NCI-H510A treated with DMSO at 0.1 percent for 48 hours (cell line): Measurements from ENCODE around the gene ZFAND2B.
"Not testable (repeated sequence)": the region's sequence is repeated elsewhere in the genome, so short reads cannot be mapped to it uniquely, and the experiment has no call there.

Experiments
- DNase-seq: peaks from one replicate; lab custom pipeline; 2025; lab: John Stamatoyannopoulos, UW

ZFAND2B gene

GRCh38 chr2:219175928-219176817 lies 30.4 kb upstream of the ZFAND2B start:
- DNase-seq, result no peak

GRCh38 chr2:219176818-219177551 lies 29.6 kb upstream of the ZFAND2B start, which contains the start of gene CNPPD1:
Gene CNPPD1 (minus strand): TSS chr2:219176925. CDS start chr2:219176828, 97 bp downstream.
- peak; percentile 86 for DNase-seq

- peak; percentile 91 for DNase-seq
These were observed 28.8 kb upstream of the ZFAND2B start, which contains the start of gene RETREG2 for GRCh38 chr2:219177552-219178376. Gene RETREG2 (plus strand): TSS chr2:219178275. CDS start chr2:219178353, 78 bp downstream.

- DNase-seq, result peak; percentile 18
These were observed 28.0 kb upstream of the ZFAND2B start for GRCh38 chr2:219178377-219179175.

- no peak for DNase-seq
These were observed 26.7 kb upstream of the ZFAND2B start for GRCh38 chr2:219179601-219180465.

GRCh38 chr2:219180961-219181360 lies 25.6 kb upstream of the ZFAND2B start:
- DNase-seq, result no peak

- no peak for DNase-seq
These were observed 25.1 kb upstream of the ZFAND2B start for GRCh38 chr2:219181531-219181930.

- no peak for DNase-seq
These were observed 24.0 kb upstream of the ZFAND2B start for GRCh38 chr2:219182331-219183150.

- DNase-seq, result no peak
These were observed 23.3 kb upstream of the ZFAND2B start for GRCh38 chr2:219183151-219183772.

- DNase-seq, result no peak
These were observed 22.5 kb upstream of the ZFAND2B start for GRCh38 chr2:219184121-219184520.

GRCh38 chr2:219186754-219187456 lies 19.7 kb upstream of the ZFAND2B start:
- DNase-seq, result no peak

GRCh38 chr2:219197388-219197787 lies 9.2 kb upstream of the ZFAND2B start:
- no peak for DNase-seq

- DNase-seq, result no peak
These were observed 7.6 kb upstream of the ZFAND2B start for GRCh38 chr2:219198974-219199373.

- no peak for DNase-seq
These were observed 6.9 kb upstream of the ZFAND2B start for GRCh38 chr2:219199470-219200211.

GRCh38 chr2:219200502-219201326 lies 5.9 kb upstream of the ZFAND2B start:
- not testable (repeated sequence) for DNase-seq

- not testable (repeated sequence) for DNase-seq
These were observed 5.3 kb upstream of the ZFAND2B start for GRCh38 chr2:219201331-219201730.
